ENCODE data around the gene KCTD3.

GRCh38 chr1:215625949-215626348 is 58.8 kb downstream of the KCTD3 start:
- TF ChIP-seq CTCF (IDR thresholded peaks at IDR 0.05; ENCODE audit: insufficient read depth, low read length): no peak
- no peak for TF ChIP-seq GABPA (IDR thresholded peaks at IDR 0.05; ENCODE audit: low read depth)

Measured in HL-60 (cell line).